ENCODE results near the gene SRGAP2. TPM values are rescaled to one million over a fixed set of nuclear protein-coding genes. Genes with fewer than 3 reads are reported as not detected.
"Not testable (repeated sequence)": the region's sequence is repeated elsewhere in the genome, so short reads cannot be mapped to it uniquely, and the experiment has no call there.

The SRGAP2 gene
- total and polyA plus RNA-seq, 4 donors, result 69.2 to 96.9 (median 85.4) TPM

DNA sequence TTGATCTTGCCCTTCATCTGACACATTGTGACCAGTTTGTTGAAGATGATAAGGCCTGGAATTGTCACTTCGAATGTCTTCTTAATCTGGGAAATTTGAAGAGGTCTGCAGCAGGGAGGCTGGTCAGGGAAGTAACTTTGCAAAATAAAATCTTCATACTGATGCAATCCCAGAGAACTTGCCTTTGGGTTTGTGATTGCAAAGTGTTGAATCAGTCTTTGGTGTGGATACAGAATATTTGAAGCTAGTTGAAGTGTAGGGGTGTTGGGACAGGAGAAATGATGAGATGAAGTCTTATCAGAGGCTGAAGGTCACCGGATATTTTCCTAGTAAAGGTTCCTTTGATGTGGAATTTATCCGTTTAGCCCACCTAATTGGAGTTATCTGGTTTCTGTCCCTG, 42.1 kb downstream of the SRGAP2 start:
- not testable (repeated sequence) for H3K27ac ChIP-seq (ENCODE audit: low read depth, low read length); H3K9me3 ChIP-seq (ENCODE audit: control insufficient read depth, insufficient read depth, low read length); H3K27me3 ChIP-seq (ENCODE audit: control insufficient read depth, insufficient read depth, low read length); DNase-seq (ENCODE audit: low read depth in 4 of 6, low spot score in 6 of 6); H3K4me3 ChIP-seq (ENCODE audit: low read depth, low read length); H3K4me1 ChIP-seq (ENCODE audit: control insufficient read depth, insufficient read depth, low read length); H3K36me3 ChIP-seq (ENCODE audit: control insufficient read depth, insufficient read depth, low read length)
- WGBS (ENCODE audit: insufficient coverage), result no CpG with 5 or more reads among the region's 3 CpGs

GRCh38 chr1:206246129-206246886, 43.0 kb downstream of the SRGAP2 start:
- not testable (repeated sequence) for H3K4me1 ChIP-seq (ENCODE audit: control insufficient read depth, insufficient read depth, low read length); H3K27me3 ChIP-seq (ENCODE audit: control insufficient read depth, insufficient read depth, low read length); H3K36me3 ChIP-seq (ENCODE audit: control insufficient read depth, insufficient read depth, low read length); H3K27ac ChIP-seq (ENCODE audit: low read depth, low read length); DNase-seq (ENCODE audit: low read depth in 4 of 6, low spot score in 6 of 6); H3K4me3 ChIP-seq (ENCODE audit: low read depth, low read length); H3K9me3 ChIP-seq (ENCODE audit: control insufficient read depth, insufficient read depth, low read length)
- no CpG with 5 or more reads among the region's 10 CpGs for WGBS (ENCODE audit: insufficient coverage)

- not testable (repeated sequence) for H3K27me3 ChIP-seq (ENCODE audit: control insufficient read depth, insufficient read depth, low read length); DNase-seq (ENCODE audit: low read depth in 4 of 6, low spot score in 6 of 6); H3K4me1 ChIP-seq (ENCODE audit: control insufficient read depth, insufficient read depth, low read length); H3K4me3 ChIP-seq (ENCODE audit: low read depth, low read length); H3K27ac ChIP-seq (ENCODE audit: low read depth, low read length); H3K36me3 ChIP-seq (ENCODE audit: control insufficient read depth, insufficient read depth, low read length); H3K9me3 ChIP-seq (ENCODE audit: control insufficient read depth, insufficient read depth, low read length)
- no CpG with 5 or more reads among the region's 3 CpGs for WGBS (ENCODE audit: insufficient coverage)
These were observed 47.8 kb downstream of the SRGAP2 start for GRCh38 chr1:206250953-206251681.

GRCh38 chr1:206252680-206253335, 49.5 kb downstream of the SRGAP2 start:
- peak in 1 of 6 donors; percentile 2 for DNase-seq (ENCODE audit: low read depth in 4 of 6, low spot score in 6 of 6)
- not testable (repeated sequence) for H3K27ac ChIP-seq (ENCODE audit: low read depth, low read length); H3K36me3 ChIP-seq (ENCODE audit: control insufficient read depth, insufficient read depth, low read length); H3K27me3 ChIP-seq (ENCODE audit: control insufficient read depth, insufficient read depth, low read length); H3K4me3 ChIP-seq (ENCODE audit: low read depth, low read length); H3K9me3 ChIP-seq (ENCODE audit: control insufficient read depth, insufficient read depth, low read length); H3K4me1 ChIP-seq (ENCODE audit: control insufficient read depth, insufficient read depth, low read length)
- 49% methylated on average over 2 of the region's 8 CpGs for WGBS (ENCODE audit: insufficient coverage)

Other genes with a start within 250 kb of the SRGAP2 start
- gene RAB7B, start 200.1 kb upstream of the SRGAP2 start, total RNA-seq, result 1 to 10 TPM; 5.4 to 6.1 TPM
- 1 to 10 TPM; 7.1 to 7.5 TPM for gene RAB7B, start 200.1 kb upstream of the SRGAP2 start, polyA plus RNA-seq (ENCODE audit: insufficient read length in 2 of 2)
- under 1 TPM; 0.20 to 0.28 TPM for gene CTSE, start 179.6 kb upstream of the SRGAP2 start, total RNA-seq
- under 1 TPM in 1 of 2 donors, not detected in 1; 0.18 TPM for gene CTSE, start 179.6 kb upstream of the SRGAP2 start, polyA plus RNA-seq (ENCODE audit: insufficient read length in 2 of 2)
- gene RHEX, start 150.4 kb upstream of the SRGAP2 start, total RNA-seq, result under 1 TPM; 0.55 to 0.59 TPM
- gene RHEX, start 150.4 kb upstream of the SRGAP2 start, polyA plus RNA-seq (ENCODE audit: insufficient read length in 2 of 2), result under 1 TPM in 1 of 2 donors, not detected in 1; 0.12 TPM
- gene AVPR1B, start 86.2 kb upstream of the SRGAP2 start, total RNA-seq, result under 1 TPM; 0.17 to 0.50 TPM
- under 1 TPM in 1 of 2 donors, not detected in 1; 0.12 TPM for gene AVPR1B, start 86.2 kb upstream of the SRGAP2 start, polyA plus RNA-seq (ENCODE audit: insufficient read length in 2 of 2)
- gene FAM72A, start 702 bp upstream of the SRGAP2 start, total RNA-seq, result 1 to 10 TPM; 4.2 to 4.5 TPM
- gene FAM72A, start 702 bp upstream of the SRGAP2 start, polyA plus RNA-seq (ENCODE audit: insufficient read length in 2 of 2), result 10 to 100 TPM in 1 of 2 donors, 1 to 10 TPM in 1; 9.7 to 10.0 TPM

All from spinal cord (tissue), 10 donors.